ENCODE results near the gene OR2K2.
"Not testable (repeated sequence)": the region's sequence is repeated elsewhere in the genome, so short reads cannot be mapped to it uniquely, and the experiment has no call there.

The OR2K2 gene

GRCh38 chr9:111349766-111350165, 19.7 kb upstream of the OR2K2 start:
- Histone ChIP-seq H3K9me3 (ENCODE audit: control insufficient read depth, low read length) (no peaks in the 10 kb centered on the region), H3K4me1 (ENCODE audit: control insufficient read depth, insufficient read depth, low read length, poor library complexity, severe bottlenecking) (no peaks in the 10 kb centered on the region), H3K27ac (ENCODE audit: insufficient read depth, low read length, poor library complexity, severe bottlenecking) (no peak overlapping the region), H3K36me3 (ENCODE audit: control insufficient read depth, insufficient read depth, low read length) (no peaks in the 10 kb centered on the region), H3K4me3 (ENCODE audit: insufficient read depth, low read depth, low read length, poor library complexity, severe bottlenecking) (no peak overlapping the region), H3K27me3 (replicated peaks; ENCODE audit: control insufficient read depth, insufficient read depth, low read length, poor library complexity, severe bottlenecking) (no peaks in the 10 kb centered on the region)
- no peak for DNase-seq

- H3K27ac ChIP-seq (ENCODE audit: insufficient read depth, low read length, poor library complexity, severe bottlenecking) = no peak overlapping the region
- H3K36me3 ChIP-seq (ENCODE audit: control insufficient read depth, insufficient read depth, low read length) = no peaks in the 10 kb centered on the region
- no peaks in the 10 kb centered on the region for H3K9me3 ChIP-seq (ENCODE audit: control insufficient read depth, low read length)
- DNase-seq = no peak
- H3K4me3 ChIP-seq (ENCODE audit: insufficient read depth, low read depth, low read length, poor library complexity, severe bottlenecking) = no peak overlapping the region
- H3K4me1 ChIP-seq (ENCODE audit: control insufficient read depth, insufficient read depth, low read length, poor library complexity, severe bottlenecking) = no peaks in the 10 kb centered on the region
- no peaks in the 10 kb centered on the region for H3K27me3 ChIP-seq (replicated peaks; ENCODE audit: control insufficient read depth, insufficient read depth, low read length, poor library complexity, severe bottlenecking)
Measured at GRCh38 chr9:111348821-111349271, 18.8 kb upstream of the OR2K2 start.

GRCh38 chr9:111334318-111334863, 4.4 kb upstream of the OR2K2 start:
- not testable (repeated sequence) for H3K4me1 ChIP-seq (ENCODE audit: control insufficient read depth, insufficient read depth, low read length, poor library complexity, severe bottlenecking); H3K27me3 ChIP-seq (replicated peaks; ENCODE audit: control insufficient read depth, insufficient read depth, low read length, poor library complexity, severe bottlenecking); H3K36me3 ChIP-seq (ENCODE audit: control insufficient read depth, insufficient read depth, low read length); H3K9me3 ChIP-seq (ENCODE audit: control insufficient read depth, low read length); H3K27ac ChIP-seq (ENCODE audit: insufficient read depth, low read length, poor library complexity, severe bottlenecking); H3K4me3 ChIP-seq (ENCODE audit: insufficient read depth, low read depth, low read length, poor library complexity, severe bottlenecking); DNase-seq

GRCh38 chr9:111320631-111321030, 9.4 kb downstream of the OR2K2 start:
- no peaks in the 10 kb centered on the region for H3K9me3 ChIP-seq (ENCODE audit: control insufficient read depth, low read length)
- no peaks in the 10 kb centered on the region for H3K27me3 ChIP-seq (replicated peaks; ENCODE audit: control insufficient read depth, insufficient read depth, low read length, poor library complexity, severe bottlenecking)
- no peak for DNase-seq
- H3K4me3 ChIP-seq (ENCODE audit: insufficient read depth, low read depth, low read length, poor library complexity, severe bottlenecking) = no peak overlapping the region
- H3K36me3 ChIP-seq (ENCODE audit: control insufficient read depth, insufficient read depth, low read length) = no peaks in the 10 kb centered on the region
- H3K4me1 ChIP-seq (ENCODE audit: control insufficient read depth, insufficient read depth, low read length, poor library complexity, severe bottlenecking) = no peaks in the 10 kb centered on the region
- H3K27ac ChIP-seq (ENCODE audit: insufficient read depth, low read length, poor library complexity, severe bottlenecking) = no peak overlapping the region

GRCh38 chr9:111316796-111317195, 13.2 kb downstream of the OR2K2 start:
- H3K27me3 ChIP-seq (replicated peaks; ENCODE audit: control insufficient read depth, insufficient read depth, low read length, poor library complexity, severe bottlenecking) = no peaks in the 10 kb centered on the region
- no peaks in the 10 kb centered on the region for H3K36me3 ChIP-seq (ENCODE audit: control insufficient read depth, insufficient read depth, low read length)
- DNase-seq = no peak
- H3K4me1 ChIP-seq (ENCODE audit: control insufficient read depth, insufficient read depth, low read length, poor library complexity, severe bottlenecking) = no peaks in the 10 kb centered on the region
- no peaks in the 10 kb centered on the region for H3K9me3 ChIP-seq (ENCODE audit: control insufficient read depth, low read length)
- no peak overlapping the region for H3K4me3 ChIP-seq (ENCODE audit: insufficient read depth, low read depth, low read length, poor library complexity, severe bottlenecking)
- H3K27ac ChIP-seq (ENCODE audit: insufficient read depth, low read length, poor library complexity, severe bottlenecking) = no peak overlapping the region

GRCh38 chr9:111305914-111306313, 24.1 kb downstream of the OR2K2 start:
- Histone ChIP-seq H3K27ac (ENCODE audit: insufficient read depth, low read length, poor library complexity, severe bottlenecking) (no peak overlapping the region), H3K9me3 (ENCODE audit: control insufficient read depth, low read length) (no peaks in the 10 kb centered on the region), H3K36me3 (ENCODE audit: control insufficient read depth, insufficient read depth, low read length) (no peaks in the 10 kb centered on the region), H3K4me1 (ENCODE audit: control insufficient read depth, insufficient read depth, low read length, poor library complexity, severe bottlenecking) (no peaks in the 10 kb centered on the region), H3K4me3 (ENCODE audit: insufficient read depth, low read depth, low read length, poor library complexity, severe bottlenecking) (no peak overlapping the region), H3K27me3 (replicated peaks; ENCODE audit: control insufficient read depth, insufficient read depth, low read length, poor library complexity, severe bottlenecking) (no peaks in the 10 kb centered on the region)
- no peak for DNase-seq

- not testable (repeated sequence) for H3K27ac ChIP-seq (ENCODE audit: insufficient read depth, low read length, poor library complexity, severe bottlenecking); H3K9me3 ChIP-seq (ENCODE audit: control insufficient read depth, low read length); H3K4me3 ChIP-seq (ENCODE audit: insufficient read depth, low read depth, low read length, poor library complexity, severe bottlenecking); H3K4me1 ChIP-seq (ENCODE audit: control insufficient read depth, insufficient read depth, low read length, poor library complexity, severe bottlenecking); H3K27me3 ChIP-seq (replicated peaks; ENCODE audit: control insufficient read depth, insufficient read depth, low read length, poor library complexity, severe bottlenecking); H3K36me3 ChIP-seq (ENCODE audit: control insufficient read depth, insufficient read depth, low read length); DNase-seq
Measured at GRCh38 chr9:111304000-111304399, 26.0 kb downstream of the OR2K2 start.

- Histone ChIP-seq H3K4me1 (ENCODE audit: control insufficient read depth, insufficient read depth, low read length, poor library complexity, severe bottlenecking) (no peaks in the 10 kb centered on the region), H3K9me3 (ENCODE audit: control insufficient read depth, low read length) (no peaks in the 10 kb centered on the region), H3K27ac (ENCODE audit: insufficient read depth, low read length, poor library complexity, severe bottlenecking) (no peak overlapping the region), H3K4me3 (ENCODE audit: insufficient read depth, low read depth, low read length, poor library complexity, severe bottlenecking) (no peak overlapping the region), H3K36me3 (ENCODE audit: control insufficient read depth, insufficient read depth, low read length) (no peaks in the 10 kb centered on the region), H3K27me3 (replicated peaks; ENCODE audit: control insufficient read depth, insufficient read depth, low read length, poor library complexity, severe bottlenecking) (no peaks in the 10 kb centered on the region)
- DNase-seq = no peak
Measured at GRCh38 chr9:111301195-111301594, 28.8 kb downstream of the OR2K2 start.

- Histone ChIP-seq H3K4me1 (ENCODE audit: control insufficient read depth, insufficient read depth, low read length, poor library complexity, severe bottlenecking) (no peaks in the 10 kb centered on the region), H3K27me3 (replicated peaks; ENCODE audit: control insufficient read depth, insufficient read depth, low read length, poor library complexity, severe bottlenecking) (no peaks in the 10 kb centered on the region), H3K9me3 (ENCODE audit: control insufficient read depth, low read length) (no peaks in the 10 kb centered on the region), H3K27ac (ENCODE audit: insufficient read depth, low read length, poor library complexity, severe bottlenecking) (no peak overlapping the region), H3K4me3 (ENCODE audit: insufficient read depth, low read depth, low read length, poor library complexity, severe bottlenecking) (no peak overlapping the region), H3K36me3 (ENCODE audit: control insufficient read depth, insufficient read depth, low read length) (no peaks in the 10 kb centered on the region)
- no peak for DNase-seq
Measured at GRCh38 chr9:111300140-111300735, 29.8 kb downstream of the OR2K2 start.

- H3K27me3 ChIP-seq (replicated peaks; ENCODE audit: control insufficient read depth, insufficient read depth, low read length, poor library complexity, severe bottlenecking); DNase-seq; H3K27ac ChIP-seq (ENCODE audit: insufficient read depth, low read length, poor library complexity, severe bottlenecking); H3K9me3 ChIP-seq (ENCODE audit: control insufficient read depth, low read length); H3K4me3 ChIP-seq (ENCODE audit: insufficient read depth, low read depth, low read length, poor library complexity, severe bottlenecking); H3K36me3 ChIP-seq (ENCODE audit: control insufficient read depth, insufficient read depth, low read length); H3K4me1 ChIP-seq (ENCODE audit: control insufficient read depth, insufficient read depth, low read length, poor library complexity, severe bottlenecking): not testable (repeated sequence)
Measured at GRCh38 chr9:111299599-111299966, 30.4 kb downstream of the OR2K2 start.
